Liver (tissue), 9 donors: ENCODE measurements around the gene KCNQ1. TPM values are rescaled to one million over a fixed set of nuclear protein-coding genes. Genes with fewer than 3 reads are reported as not detected.
A peak's percentile ranks its signal among the peaks of the same experiment; 100 is the strongest.

ENCODE experiments used
- DNase-seq: peaks from one replicate; pipeline ENCODE4 v3.0.0-alpha.2; 2017; ENCODE audit warnings: low spot score
- H3K27ac ChIP-seq, 2 donors: one replicate each; pipeline ENCODE4 v1.7.0; 2013; ENCODE audit warnings: inconsistent platforms in 2 of 2, low read length in 2 of 2, control low read depth in 1 of 2, low read depth in 1 of 2, mild to moderate bottlenecking in 1 of 2
- H3K27me3 ChIP-seq, 4 donors: one replicate each; pipeline versions ENCODE4 v1.6.1 to v1.7.0; 2013; ENCODE audit warnings: low read length in 3 of 4, inconsistent platforms in 1 of 4, mild to moderate bottlenecking in 1 of 4, moderate library complexity in 1 of 4; ENCODE audit not compliant: control insufficient read depth in 4 of 4, insufficient read depth in 4 of 4
- H3K36me3 ChIP-seq, 4 donors: one replicate each; pipeline versions ENCODE4 v1.6.1 to v1.7.0; 2013; ENCODE audit warnings: low read length in 3 of 4, mild to moderate bottlenecking in 3 of 4, low read depth in 1 of 4, moderate library complexity in 1 of 4; ENCODE audit not compliant: control insufficient read depth in 4 of 4, insufficient read depth in 3 of 4
- H3K4me1 ChIP-seq, 4 donors: one replicate each; pipeline versions ENCODE4 v1.6.1 to v1.7.0; 2013; ENCODE audit warnings: low read length in 3 of 4, mild to moderate bottlenecking in 3 of 4, moderate library complexity in 1 of 4; ENCODE audit not compliant: control insufficient read depth in 4 of 4, insufficient read depth in 4 of 4
- H3K4me3 ChIP-seq, 3 donors: one replicate each; pipeline versions ENCODE4 v1.6.1 to v1.7.0; 2013; ENCODE audit warnings: low read length in 3 of 3, control low read depth in 1 of 3, low read depth in 1 of 3, mild to moderate bottlenecking in 1 of 3
- H3K9ac ChIP-seq, 2 donors: one replicate each; pipeline ENCODE4 v1.7.0; 2013; ENCODE audit warnings: low read length in 2 of 2, mild to moderate bottlenecking in 2 of 2, moderate library complexity in 2 of 2, control low read depth in 1 of 2, low read depth in 1 of 2
- H3K9me3 ChIP-seq, 4 donors: one replicate each; pipeline versions ENCODE4 v1.6.1 to v1.7.0; 2013; ENCODE audit warnings: low read length in 3 of 4; ENCODE audit not compliant: control insufficient read depth in 4 of 4
- ATF3 ChIP-seq: IDR thresholded peaks from 2 replicates; pipeline ENCODE4 v1.6.1; 2016; ENCODE audit warnings: antibody characterized with exemption
- CTCF ChIP-seq: fragments of 150-350 bp; IDR thresholded peaks from 2 replicates; pipeline ENCODE4 v1.5.1; 2017; ENCODE audit warnings: improper control_type of control experiment, low read depth, low read length; ENCODE audit not compliant: missing input control
- FOXA1 ChIP-seq: IDR thresholded peaks from 2 replicates; pipeline ENCODE4 v1.6.1; 2016; ENCODE audit warnings: antibody characterized with exemption
- FOXA2 ChIP-seq: IDR thresholded peaks from 2 replicates; pipeline ENCODE4 v1.6.1; 2016; ENCODE audit warnings: antibody characterized with exemption
- HNF4A ChIP-seq, 2 donors: conservative IDR thresholded peaks; 2 replicates each; pipeline ENCODE4 v1.6.1; 2016; ENCODE audit warnings: antibody characterized with exemption in 2 of 2, mild to moderate bottlenecking in 2 of 2
- HNF4G ChIP-seq: IDR thresholded peaks from 2 replicates; pipeline ENCODE4 v1.6.1; 2016; ENCODE audit warnings: antibody characterized with exemption
- JUND ChIP-seq, 2 donors: IDR thresholded peaks; 2 replicates each; pipeline ENCODE4 v1.6.1; 2016; ENCODE audit warnings: antibody characterized with exemption in 2 of 2
- NR2F2 ChIP-seq: IDR thresholded peaks from 2 replicates; pipeline ENCODE4 v1.6.1; 2016; ENCODE audit warnings: antibody characterized with exemption
- RAD21 ChIP-seq, 2 donors: IDR thresholded peaks; 2 replicates each; pipeline ENCODE4 v1.6.1; 2016; ENCODE audit warnings: antibody characterized with exemption in 2 of 2, mild to moderate bottlenecking in 2 of 2
- RXRA ChIP-seq, 2 donors: IDR thresholded peaks; 2 replicates each; pipeline ENCODE4 v1.6.1; 2017 to 2018; ENCODE audit warnings: antibody characterized with exemption in 2 of 2, mild to moderate bottlenecking in 1 of 2
- SP1 ChIP-seq: IDR thresholded peaks from 2 replicates; pipeline ENCODE4 v1.6.1; 2018; ENCODE audit warnings: antibody characterized with exemption, mild to moderate bottlenecking
- YY1 ChIP-seq: IDR thresholded peaks from 2 replicates; pipeline ENCODE4 v1.6.1; 2016; ENCODE audit warnings: antibody characterized with exemption, mild to moderate bottlenecking
- ZBTB33 ChIP-seq: IDR thresholded peaks from 2 replicates; pipeline ENCODE4 v1.6.1; 2016; ENCODE audit warnings: antibody characterized with exemption
- WGBS: extraction: QIAGEN DNeasy Blood & Tissue Kit; methylation state at CpG from one replicate; pipeline ENCODE4 v1.1.7; 2013; 5-methylcytosine and 5-hydroxymethylcytosine counted together
- polyA plus RNA-seq, 2 donors: library from polyadenylated mRNA; stranded (reverse) in 1 of 2; unstranded in 1 of 2; fragments of 200-250 nt in 1 of 2; fragments of >200 nt in 1 of 2; fragmentation: Nextera tagmentation in 1 of 2; extraction: Ambion mirVana in 1 of 2; gene quantifications; one replicate each; pipeline versions ENCODE4 v1.2.1 to v1.2.3, GENCODE V29; 2013 to 2015
- total RNA-seq, 2 donors: library from RNA; depleted of rRNA; stranded (reverse); fragments of >200 nt; gene quantifications; one replicate each; pipeline ENCODE4 v1.2.3, GENCODE V29; 2014
- TF ChIP-seq, protein P1 (sequence below): IDR thresholded peaks from 2 replicates; pipeline ENCODE4 v1.6.1; 2016; ENCODE audit warnings: antibody characterized with exemption
- donor health status: healthy.
- donor health status: healthy.
- donor health status: healthy.
- donor health status: healthy.
- donor health status: healthy.

The KCNQ1 gene
- total and polyA plus RNA-seq, 4 donors, result 0.31 to 2.2 (median 1.5) TPM

- Histone ChIP-seq H3K9me3 (no peaks in the 10 kb centered on the region), H3K4me1 (peaks cover 0 to 16% (median 0%) of the 10 kb centered on the region in 4 donors), H3K9ac (no peak overlapping the region), H3K4me3 (no peak overlapping the region), H3K36me3 (no peaks in the 10 kb centered on the region), H3K27ac (no peak overlapping the region), H3K27me3 (no peaks in the 10 kb centered on the region)
- no peak for DNase-seq
- TF ChIP-seq ZBTB33, result no peak
- no peak for TF ChIP-seq ATF3
- TF ChIP-seq HNF4A (conservative IDR thresholded peaks at IDR 0.05), result no peak
- TF ChIP-seq NR2F2, result no peak
- TF ChIP-seq FOXA2, result no peak
- no peak for TF ChIP-seq RAD21 (IDR thresholded peaks at IDR 0.05)
- no peak for TF ChIP-seq RXRA (IDR thresholded peaks at IDR 0.05)
- TF ChIP-seq, protein P1, sequence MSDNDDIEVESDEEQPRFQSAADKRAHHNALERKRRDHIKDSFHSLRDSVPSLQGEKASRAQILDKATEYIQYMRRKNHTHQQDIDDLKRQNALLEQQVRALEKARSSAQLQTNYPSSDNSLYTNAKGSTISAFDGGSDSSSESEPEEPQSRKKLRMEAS, result no peak
- no peak for TF ChIP-seq SP1
- TF ChIP-seq CTCF, result no peak
- TF ChIP-seq YY1, result no peak
- WGBS, result 87% methylated on average over 3 of the region's 3 CpGs
Measured at GRCh38 chr11:2691355-2691761, 246.6 kb downstream of the KCNQ1 start.

DNA sequence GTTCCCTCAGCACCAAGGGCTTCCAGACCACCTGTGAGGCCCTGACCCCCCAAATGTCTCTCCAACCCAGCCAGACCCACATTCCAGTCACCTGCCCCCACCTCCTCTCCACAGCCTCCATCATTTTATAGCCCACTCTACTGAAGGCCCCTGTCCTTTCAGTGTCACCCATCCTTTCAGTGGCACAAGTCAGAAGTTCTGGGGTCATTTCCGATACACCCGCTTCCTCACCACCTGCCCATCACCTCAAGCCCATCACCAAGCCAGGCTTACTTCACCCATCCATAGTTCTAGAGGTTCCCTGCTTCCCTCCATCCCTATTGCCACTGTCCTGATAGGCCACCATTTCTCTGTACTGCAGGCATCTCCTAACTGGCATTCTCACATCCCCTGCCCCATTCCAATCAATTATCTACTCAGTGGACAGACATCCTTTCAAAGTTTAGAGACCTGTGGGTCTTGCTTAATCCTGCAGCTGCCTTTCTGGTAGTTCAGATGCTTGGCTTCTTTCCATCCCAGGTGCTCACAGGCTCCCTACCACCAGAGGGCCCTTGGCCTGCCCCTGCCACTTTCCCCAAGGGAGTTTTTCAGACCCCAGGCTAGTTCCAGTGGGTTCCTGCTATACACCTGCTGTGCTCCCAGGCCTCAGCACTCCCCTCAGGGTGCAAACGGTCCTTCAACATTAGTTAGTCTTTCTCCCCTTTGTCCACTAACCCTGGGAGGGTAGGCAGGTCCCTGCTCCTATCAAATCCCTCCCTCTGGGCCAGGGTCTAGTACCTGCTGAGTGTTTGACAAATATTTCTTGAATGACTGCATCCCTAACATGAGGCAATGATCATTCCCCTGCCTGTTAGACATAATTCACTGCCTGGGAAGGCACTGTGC lies 247.4 kb downstream of the KCNQ1 start:
- H3K27ac ChIP-seq, result no peak overlapping the region
- no peak for DNase-seq
- peaks cover 0 to 16% (median 0%) of the 10 kb centered on the region in 4 donors for H3K4me1 ChIP-seq
- no peak overlapping the region for H3K9ac ChIP-seq
- no peak overlapping the region for H3K4me3 ChIP-seq
- WGBS, result 83% methylated on average over 3 of the region's 3 CpGs
- no peaks in the 10 kb centered on the region for H3K27me3 ChIP-seq
- TF ChIP-seq YY1 (no peak), NR2F2 (no peak), HNF4G (no peak), RAD21 (IDR thresholded peaks at IDR 0.05) (peak in 1 of 2 donors; percentile 62), HNF4A (conservative IDR thresholded peaks at IDR 0.05) (no peak), CTCF (peak; percentile 33), FOXA1 (no peak), JUND (IDR thresholded peaks at IDR 0.05) (no peak)
- TF ChIP-seq, protein P1, result no peak
- H3K9me3 ChIP-seq, result no peaks in the 10 kb centered on the region
- H3K36me3 ChIP-seq, result no peaks in the 10 kb centered on the region
